Tibial nerve (tissue), 4 donors: ENCODE data around the gene EPHA6. TPM values are rescaled to one million over a fixed set of nuclear protein-coding genes. Genes with fewer than 3 reads are reported as not detected.

ENCODE experiments used
- DNase-seq, 2 donors: peaks; one replicate each; pipeline ENCODE4 v3.0.0-alpha.2; 2019; ENCODE audit warnings: low spot score in 2 of 2
- H3K27ac ChIP-seq, 4 donors: fragments of 200-600 bp; sonication (generic) in 3 of 4; one replicate each; pipeline ENCODE4 v1.5.1; 2017 to 2019; ENCODE audit warnings: mild to moderate bottlenecking in 1 of 4
- H3K27me3 ChIP-seq, 2 donors: fragments of 200-600 bp; sonication (generic) in 1 of 2; one replicate each; pipeline versions ENCODE4 v1.5.1 to v1.6.0; 2017 to 2019
- H3K36me3 ChIP-seq, 3 donors: fragments of 200-600 bp; sonication (generic); one replicate each; pipeline ENCODE4 v1.5.1; 2018 to 2019
- H3K4me1 ChIP-seq, 4 donors: fragments of 200-600 bp; sonication (generic) in 3 of 4; one replicate each; pipeline ENCODE4 v1.5.1; 2017 to 2019
- H3K4me3 ChIP-seq, 4 donors: fragments of 200-600 bp; sonication (generic) in 3 of 4; one replicate each; pipeline ENCODE4 v1.5.1; 2017 to 2019; ENCODE audit warnings: mild to moderate bottlenecking in 1 of 4, moderate library complexity in 1 of 4
- H3K9me3 ChIP-seq, 4 donors: fragments of 200-600 bp; sonication (generic) in 3 of 4; one replicate each; pipeline ENCODE4 v1.5.1; 2017 to 2019
- EP300 ChIP-seq, 2 donors: sonication (generic); formaldehyde crosslinking; IDR thresholded peaks; one replicate each; pipeline ENCODE4 v1.6.1; 2017; ENCODE audit warnings: antibody characterized with exemption in 2 of 2, mild to moderate bottlenecking in 1 of 2
- POLR2A ChIP-seq, 2 donors: fragments of 450-650 bp; IDR thresholded peaks; one replicate each; pipeline ENCODE4 v1.6.1; 2017; ENCODE audit warnings: antibody characterized with exemption in 2 of 2, mild to moderate bottlenecking in 2 of 2, moderate library complexity in 2 of 2
- WGBS, 2 donors: methylation state at CpG; one replicate each; pipeline ENCODE4 v1.1.5; 2018; 5-methylcytosine and 5-hydroxymethylcytosine counted together
- total RNA-seq, 4 donors: library from RNA; depleted of rRNA; stranded (reverse); fragments of >200 nt; gene quantifications; one replicate each; pipeline ENCODE4 v1.1.0, GENCODE V29; 2016
- TF ChIP-seq, protein P1 (sequence below), 5 experiments: fragments of 200-600 bp in 3 of 5; fragments of 450-650 bp in 2 of 5; sonication (generic) in 3 of 5; IDR thresholded peaks; one replicate each; pipeline ENCODE4 v1.5.1; 2016 to 2019; ENCODE audit warnings: antibody characterized with exemption in 5 of 5, mild to moderate bottlenecking in 3 of 5, moderate library complexity in 2 of 5

Gene EPHA6
- total RNA-seq, 4 donors from 2014 or later, result 0.30 to 1.3 (median 0.61) TPM

DNA sequence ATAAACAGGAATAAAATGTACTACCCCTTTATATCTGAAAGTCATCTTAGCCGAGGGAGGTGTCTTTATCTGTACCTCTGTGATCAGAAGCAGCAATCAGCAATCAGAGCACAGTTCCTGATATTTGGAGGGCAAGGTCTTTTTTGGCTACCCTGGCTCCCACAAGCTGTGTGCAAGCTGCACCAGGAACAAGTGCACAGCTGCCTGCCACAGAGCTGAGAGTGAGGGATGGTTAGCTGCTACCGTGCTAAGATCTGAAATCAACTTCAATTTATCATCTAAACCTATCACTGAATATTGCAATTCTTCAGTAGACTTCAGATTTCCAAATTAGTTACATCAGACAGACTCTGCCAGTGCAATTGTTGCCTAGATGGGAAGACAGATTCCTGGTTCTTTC lies 545.6 kb downstream of the EPHA6 start:
- WGBS, 2 donors, result 65 to 70% methylated on average over 2 of the region's 2 CpGs
- Histone ChIP-seq H3K27ac (no peak overlapping the region), H3K36me3 (no peaks in the 10 kb centered on the region), H3K4me3 (no peak overlapping the region), H3K27me3 (no peaks in the 10 kb centered on the region), H3K9me3 (peaks cover 0 to 5% (median 0%) of the 10 kb centered on the region in 4 donors), H3K4me1 (no peaks in the 10 kb centered on the region)
- TF ChIP-seq, protein P1, sequence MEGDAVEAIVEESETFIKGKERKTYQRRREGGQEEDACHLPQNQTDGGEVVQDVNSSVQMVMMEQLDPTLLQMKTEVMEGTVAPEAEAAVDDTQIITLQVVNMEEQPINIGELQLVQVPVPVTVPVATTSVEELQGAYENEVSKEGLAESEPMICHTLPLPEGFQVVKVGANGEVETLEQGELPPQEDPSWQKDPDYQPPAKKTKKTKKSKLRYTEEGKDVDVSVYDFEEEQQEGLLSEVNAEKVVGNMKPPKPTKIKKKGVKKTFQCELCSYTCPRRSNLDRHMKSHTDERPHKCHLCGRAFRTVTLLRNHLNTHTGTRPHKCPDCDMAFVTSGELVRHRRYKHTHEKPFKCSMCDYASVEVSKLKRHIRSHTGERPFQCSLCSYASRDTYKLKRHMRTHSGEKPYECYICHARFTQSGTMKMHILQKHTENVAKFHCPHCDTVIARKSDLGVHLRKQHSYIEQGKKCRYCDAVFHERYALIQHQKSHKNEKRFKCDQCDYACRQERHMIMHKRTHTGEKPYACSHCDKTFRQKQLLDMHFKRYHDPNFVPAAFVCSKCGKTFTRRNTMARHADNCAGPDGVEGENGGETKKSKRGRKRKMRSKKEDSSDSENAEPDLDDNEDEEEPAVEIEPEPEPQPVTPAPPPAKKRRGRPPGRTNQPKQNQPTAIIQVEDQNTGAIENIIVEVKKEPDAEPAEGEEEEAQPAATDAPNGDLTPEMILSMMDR (IDR thresholded peaks at IDR 0.05), result no peak
- no peak for TF ChIP-seq EP300 (IDR thresholded peaks at IDR 0.05)
- no peak for TF ChIP-seq POLR2A (IDR thresholded peaks at IDR 0.05)
- DNase-seq, result no peak

DNA sequence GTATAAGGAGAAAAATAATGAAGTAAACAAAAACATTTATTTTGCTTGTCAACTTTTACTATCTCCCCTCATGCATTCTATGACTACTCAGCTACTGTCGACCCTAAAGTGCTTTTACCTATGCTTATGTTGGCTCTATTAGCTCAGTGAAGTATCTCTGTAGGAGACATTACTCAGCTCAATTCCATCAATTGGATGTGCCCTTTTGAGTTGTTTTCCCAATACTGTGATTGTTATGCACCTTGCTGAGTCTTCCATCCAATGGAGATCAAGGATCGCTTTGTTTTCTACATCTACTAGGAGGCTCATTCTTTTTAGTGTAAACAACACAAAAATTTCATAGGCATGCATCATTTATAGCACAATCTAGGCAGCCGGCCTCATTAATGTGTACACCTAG lies 546.4 kb downstream of the EPHA6 start:
- Histone ChIP-seq H3K4me1 (no peaks in the 10 kb centered on the region), H3K36me3 (no peaks in the 10 kb centered on the region), H3K27ac (no peak overlapping the region), H3K9me3 (peaks cover 0 to 5% (median 0%) of the 10 kb centered on the region in 4 donors), H3K27me3 (no peaks in the 10 kb centered on the region), H3K4me3 (no peak overlapping the region)
- WGBS, 2 donors, result 67 to 77% methylated on average over 3 of the region's 3 CpGs
- no peak for DNase-seq
- TF ChIP-seq POLR2A (IDR thresholded peaks at IDR 0.05) (no peak), EP300 (IDR thresholded peaks at IDR 0.05) (no peak)
- TF ChIP-seq, protein P1 (IDR thresholded peaks at IDR 0.05), result no peak

DNA sequence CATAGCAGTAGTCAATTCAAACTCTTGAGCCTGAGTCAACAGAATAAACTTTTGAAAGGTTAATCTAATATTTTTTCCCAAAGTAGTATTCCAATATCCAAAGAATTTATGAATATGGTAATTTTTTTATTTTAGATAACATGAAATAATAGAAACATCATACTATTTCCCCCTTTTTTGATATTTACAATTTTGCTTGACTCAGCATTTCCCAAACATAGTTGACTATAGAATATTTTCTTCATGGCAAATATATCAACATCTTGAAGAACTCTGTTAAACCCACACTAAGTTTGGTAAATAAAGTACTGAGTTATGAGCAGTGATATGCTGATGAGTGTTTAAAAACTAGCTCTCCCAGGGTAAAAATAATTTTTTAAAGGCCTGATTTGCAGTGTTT lies 570.2 kb downstream of the EPHA6 start:
- H3K9me3 ChIP-seq, result peaks cover 0 to 10% (median 0%) of the 10 kb centered on the region in 4 donors
- H3K27ac ChIP-seq, result no peak overlapping the region
- H3K4me1 ChIP-seq, result no peaks in the 10 kb centered on the region
- no peak overlapping the region for H3K4me3 ChIP-seq
- TF ChIP-seq, protein P1 (IDR thresholded peaks at IDR 0.05), result no peak
- TF ChIP-seq EP300 (IDR thresholded peaks at IDR 0.05), result no peak
- no peak for TF ChIP-seq POLR2A (IDR thresholded peaks at IDR 0.05)
- H3K27me3 ChIP-seq, result no peaks in the 10 kb centered on the region
- no peak for DNase-seq
- H3K36me3 ChIP-seq, result no peaks in the 10 kb centered on the region

DNA sequence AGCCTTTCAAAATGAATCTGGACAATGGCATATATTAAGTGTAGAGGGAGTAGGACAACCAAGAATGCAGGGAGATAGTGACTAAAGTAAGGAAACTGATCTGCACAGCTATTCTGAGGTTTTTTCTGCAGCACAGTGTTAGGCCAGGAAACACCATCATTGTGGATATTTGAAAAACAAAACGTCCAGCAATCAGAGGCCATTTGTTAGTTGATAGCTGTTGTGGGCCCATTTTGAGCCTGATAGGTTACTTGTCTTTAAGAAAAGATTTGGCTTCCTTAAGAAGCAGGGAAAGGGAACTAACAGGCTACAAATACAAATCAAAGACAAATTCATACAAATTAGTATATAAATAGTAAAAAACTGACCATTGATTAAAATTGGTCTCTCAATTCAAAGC lies 574.4 kb downstream of the EPHA6 start:
- Histone ChIP-seq H3K36me3 (no peaks in the 10 kb centered on the region), H3K9me3 (peaks cover 0 to 10% (median 0%) of the 10 kb centered on the region in 4 donors), H3K4me1 (no peaks in the 10 kb centered on the region), H3K4me3 (no peak overlapping the region), H3K27me3 (no peaks in the 10 kb centered on the region), H3K27ac (no peak overlapping the region)
- 24 to 48% methylated on average over 1 of the region's 1 CpG for WGBS, 2 donors
- DNase-seq, result no peak
- TF ChIP-seq, protein P1 (IDR thresholded peaks at IDR 0.05), result no peak
- TF ChIP-seq POLR2A (IDR thresholded peaks at IDR 0.05) (no peak), EP300 (IDR thresholded peaks at IDR 0.05) (no peak)

DNA sequence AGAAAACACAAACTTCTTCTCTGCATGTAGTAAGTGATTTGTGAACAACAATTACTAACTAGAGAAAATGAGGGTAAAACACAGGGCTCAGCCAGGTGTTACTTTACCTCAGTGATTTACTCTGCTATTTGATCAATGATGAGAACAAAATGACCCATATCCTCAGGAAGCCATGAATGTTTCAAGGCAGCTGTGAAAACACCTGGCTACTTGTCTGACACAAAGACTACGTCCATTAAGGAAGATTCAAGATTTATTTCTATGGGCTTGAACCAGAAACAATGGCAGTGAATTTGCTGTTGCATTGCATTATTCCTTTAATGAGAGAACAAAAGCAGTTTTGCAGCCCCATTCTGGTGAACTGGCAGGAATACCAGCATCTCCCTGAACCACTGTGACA lies 575.5 kb downstream of the EPHA6 start:
- Histone ChIP-seq H3K4me3 (no peak overlapping the region), H3K27ac (no peak overlapping the region), H3K27me3 (no peaks in the 10 kb centered on the region), H3K9me3 (peaks cover 0 to 10% (median 0%) of the 10 kb centered on the region in 4 donors), H3K4me1 (no peaks in the 10 kb centered on the region), H3K36me3 (no peaks in the 10 kb centered on the region)
- 52 to 75% methylated on average over 1 of the region's 1 CpG for WGBS, 2 donors
- no peak for DNase-seq
- TF ChIP-seq, protein P1 (IDR thresholded peaks at IDR 0.05), result no peak
- TF ChIP-seq POLR2A (IDR thresholded peaks at IDR 0.05) (no peak), EP300 (IDR thresholded peaks at IDR 0.05) (no peak)
